ENCODE results near the gene MACROD2. TPM values are rescaled to one million over a fixed set of nuclear protein-coding genes. Genes with fewer than 3 reads are reported as not detected.

Gene MACROD2
- total and polyA plus RNA-seq, 9 donors, result 2.0 to 4.9 (median 3.1) TPM

DNA sequence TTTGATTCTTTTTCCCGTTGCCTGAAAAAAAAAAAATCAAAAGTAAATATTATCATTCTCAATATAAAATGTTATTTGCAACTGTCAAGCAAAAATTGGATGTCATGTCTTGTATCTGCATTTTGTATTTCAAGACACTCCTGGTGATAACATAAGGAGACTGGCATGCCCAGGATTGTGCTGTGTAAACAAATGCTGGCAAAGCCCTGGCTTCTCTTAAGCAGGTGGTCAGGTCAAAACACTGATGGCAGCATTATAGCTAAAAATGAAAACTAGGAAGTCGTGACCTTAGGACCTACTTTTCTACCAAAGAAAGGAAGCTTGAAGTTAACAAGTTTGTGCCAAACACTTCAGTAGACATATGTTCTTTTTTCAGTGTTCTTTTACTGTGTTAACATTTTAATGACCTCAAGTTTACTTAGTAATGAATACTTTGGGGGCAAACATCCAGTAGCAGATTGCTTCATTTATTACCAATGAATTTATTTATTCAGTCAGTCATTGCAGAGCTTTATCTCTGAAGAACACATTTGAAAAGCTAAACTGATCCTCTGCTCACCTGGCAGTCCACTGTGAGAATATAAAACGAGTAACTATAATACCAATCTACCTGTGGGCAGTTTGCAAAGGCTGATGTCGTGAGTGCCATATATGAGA lies 585.2 kb downstream of the MACROD2 start:
- Histone ChIP-seq H3K9me3 (replicated peaks; ENCODE audit: control insufficient read depth, low read depth, low read length) (no peaks in the 10 kb centered on the region), H3K4me3 (ENCODE audit: low read length) (no peak overlapping the region), H3K4me1 (ENCODE audit: control insufficient read depth, insufficient read depth, low read length) (no peaks in the 10 kb centered on the region), H3K27ac (ENCODE audit: low read length) (no peak overlapping the region), H3K36me3 (ENCODE audit: control insufficient read depth, insufficient read depth, low read length) (no peaks in the 10 kb centered on the region), H3K27me3 (ENCODE audit: control insufficient read depth, insufficient read depth, low read length) (no peaks in the 10 kb centered on the region)
- WGBS (ENCODE audit: insufficient coverage), result 80% methylated on average over 1 of the region's 4 CpGs
- no peak for DNase-seq

DNA sequence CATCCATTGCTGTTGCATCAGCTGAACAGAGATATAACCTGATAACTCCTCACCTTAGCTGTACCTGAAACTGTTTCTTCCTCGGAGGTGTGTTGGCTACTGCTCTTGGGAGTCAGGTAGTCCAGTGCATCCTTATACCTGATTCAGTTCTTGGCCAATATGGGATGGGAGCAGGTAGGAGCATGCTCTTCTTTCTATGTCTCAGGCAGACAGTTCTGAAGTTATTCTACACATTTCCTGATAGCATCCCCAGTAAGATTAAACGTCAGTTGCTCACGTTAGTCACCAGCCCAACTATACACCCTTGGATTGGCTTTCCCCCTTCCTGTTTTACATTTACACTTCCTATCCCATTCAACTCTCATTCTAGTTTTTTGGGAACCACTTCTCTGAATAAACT lies 586.4 kb downstream of the MACROD2 start:
- DNase-seq, result no peak
- H3K4me1 ChIP-seq (ENCODE audit: control insufficient read depth, insufficient read depth, low read length), result no peaks in the 10 kb centered on the region
- H3K27me3 ChIP-seq (ENCODE audit: control insufficient read depth, insufficient read depth, low read length), result no peaks in the 10 kb centered on the region
- no peaks in the 10 kb centered on the region for H3K36me3 ChIP-seq (ENCODE audit: control insufficient read depth, insufficient read depth, low read length)
- no peaks in the 10 kb centered on the region for H3K9me3 ChIP-seq (replicated peaks; ENCODE audit: control insufficient read depth, low read depth, low read length)
- 77% methylated on average over 2 of the region's 3 CpGs for WGBS (ENCODE audit: insufficient coverage)
- no peak overlapping the region for H3K4me3 ChIP-seq (ENCODE audit: low read length)
- no peak overlapping the region for H3K27ac ChIP-seq (ENCODE audit: low read length)

DNA sequence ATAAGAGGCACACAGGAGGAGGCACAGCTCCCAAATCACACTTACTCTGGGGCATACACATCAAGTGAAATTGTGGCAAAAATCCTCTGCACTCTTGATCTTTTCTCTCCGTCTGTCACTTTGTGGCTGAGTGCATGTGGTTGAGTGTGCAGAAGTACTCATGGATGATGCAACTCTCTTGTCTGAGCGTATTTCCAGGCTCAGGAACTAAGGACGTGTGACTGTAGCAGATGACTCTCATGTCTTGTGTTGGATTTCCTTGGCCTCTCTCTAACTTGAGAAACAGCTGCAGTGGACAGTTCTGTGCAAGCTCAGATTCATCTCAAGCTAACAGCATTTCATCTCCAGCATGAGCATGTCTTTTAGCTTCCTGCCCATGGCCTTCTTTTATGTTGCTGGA lies 587.5 kb downstream of the MACROD2 start:
- Histone ChIP-seq H3K27ac (ENCODE audit: low read length) (no peak overlapping the region), H3K36me3 (ENCODE audit: control insufficient read depth, insufficient read depth, low read length) (no peaks in the 10 kb centered on the region), H3K4me1 (ENCODE audit: control insufficient read depth, insufficient read depth, low read length) (no peaks in the 10 kb centered on the region), H3K27me3 (ENCODE audit: control insufficient read depth, insufficient read depth, low read length) (no peaks in the 10 kb centered on the region), H3K4me3 (ENCODE audit: low read length) (no peak overlapping the region), H3K9me3 (replicated peaks; ENCODE audit: control insufficient read depth, low read depth, low read length) (no peaks in the 10 kb centered on the region)
- WGBS (ENCODE audit: insufficient coverage), result no CpG with 5 or more reads among the region's 3 CpGs
- peak; percentile 40 for DNase-seq

DNA sequence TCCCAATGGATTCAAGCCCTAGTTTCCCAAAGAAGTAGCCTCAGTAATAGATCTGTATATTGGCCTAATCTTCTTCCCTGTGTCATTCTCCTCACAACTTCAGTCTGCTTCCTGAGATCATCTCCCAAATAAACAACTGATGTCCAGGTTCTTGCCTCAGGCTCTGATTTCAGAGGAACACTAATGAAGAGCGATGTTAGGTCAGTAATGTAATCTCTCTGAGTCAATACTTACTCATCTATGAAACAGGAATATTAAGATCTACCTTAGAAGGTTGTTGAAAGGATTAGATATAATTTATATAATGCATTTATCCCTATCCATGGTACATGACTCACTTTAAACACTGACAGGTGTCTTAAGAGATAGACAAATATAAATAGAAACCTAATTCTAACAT lies 588.1 kb downstream of the MACROD2 start:
- H3K4me3 ChIP-seq (ENCODE audit: low read length), result no peak overlapping the region
- no peaks in the 10 kb centered on the region for H3K27me3 ChIP-seq (ENCODE audit: control insufficient read depth, insufficient read depth, low read length)
- no peak for DNase-seq
- no CpG with 5 or more reads among the region's 1 CpG for WGBS (ENCODE audit: insufficient coverage)
- no peaks in the 10 kb centered on the region for H3K4me1 ChIP-seq (ENCODE audit: control insufficient read depth, insufficient read depth, low read length)
- no peak overlapping the region for H3K27ac ChIP-seq (ENCODE audit: low read length)
- no peaks in the 10 kb centered on the region for H3K9me3 ChIP-seq (replicated peaks; ENCODE audit: control insufficient read depth, low read depth, low read length)
- H3K36me3 ChIP-seq (ENCODE audit: control insufficient read depth, insufficient read depth, low read length), result no peaks in the 10 kb centered on the region

DNA sequence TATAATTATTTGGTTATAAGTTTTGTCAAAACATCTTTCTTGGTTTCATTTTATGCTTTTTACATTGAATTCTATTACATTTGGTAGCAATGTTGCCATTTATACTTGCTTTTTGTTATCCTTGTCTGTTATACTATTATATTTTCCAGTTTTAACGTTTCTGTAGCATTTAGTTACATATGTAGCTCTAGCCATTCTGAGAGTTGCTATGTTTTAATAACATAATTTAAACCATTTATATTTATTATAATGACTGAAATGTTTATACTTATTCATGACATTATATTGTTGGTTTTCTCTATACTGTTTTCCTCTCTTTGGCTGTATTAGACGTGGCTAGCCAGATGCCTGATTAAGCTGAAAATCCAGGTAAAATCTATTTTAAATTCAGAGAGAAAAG lies 594.1 kb downstream of the MACROD2 start:
- no peaks in the 10 kb centered on the region for H3K4me1 ChIP-seq (ENCODE audit: control insufficient read depth, insufficient read depth, low read length)
- no CpG with 5 or more reads among the region's 2 CpGs for WGBS (ENCODE audit: insufficient coverage)
- H3K27me3 ChIP-seq (ENCODE audit: control insufficient read depth, insufficient read depth, low read length), result no peaks in the 10 kb centered on the region
- H3K4me3 ChIP-seq (ENCODE audit: low read length), result no peak overlapping the region
- no peaks in the 10 kb centered on the region for H3K36me3 ChIP-seq (ENCODE audit: control insufficient read depth, insufficient read depth, low read length)
- H3K27ac ChIP-seq (ENCODE audit: low read length), result no peak overlapping the region
- no peaks in the 10 kb centered on the region for H3K9me3 ChIP-seq (replicated peaks; ENCODE audit: control insufficient read depth, low read depth, low read length)
- no peak for DNase-seq

DNA sequence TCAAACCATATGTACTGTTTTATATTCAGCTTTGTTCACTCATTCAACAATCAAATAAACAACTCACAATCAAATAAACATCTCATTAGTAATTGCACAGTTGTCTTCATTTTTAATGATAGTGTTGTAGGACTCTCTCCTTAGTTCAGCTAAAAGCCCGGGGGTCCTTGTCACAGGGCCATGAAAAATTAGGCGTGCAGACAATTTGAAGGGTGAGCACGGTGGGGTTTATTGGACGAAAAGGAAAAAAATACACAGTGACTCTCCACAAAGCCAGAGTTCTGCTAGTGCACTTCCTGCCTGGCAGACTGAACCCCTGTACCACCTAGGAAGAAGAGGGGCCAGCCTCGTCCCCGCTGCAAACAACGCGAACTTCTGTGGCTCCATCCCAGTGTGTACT lies 599.7 kb downstream of the MACROD2 start:
- no peaks in the 10 kb centered on the region for H3K4me1 ChIP-seq (ENCODE audit: control insufficient read depth, insufficient read depth, low read length)
- H3K9me3 ChIP-seq (replicated peaks; ENCODE audit: control insufficient read depth, low read depth, low read length), result no peaks in the 10 kb centered on the region
- 60% methylated on average over 6 of the region's 8 CpGs for WGBS (ENCODE audit: insufficient coverage)
- H3K4me3 ChIP-seq (ENCODE audit: low read length), result no peak overlapping the region
- no peaks in the 10 kb centered on the region for H3K36me3 ChIP-seq (ENCODE audit: control insufficient read depth, insufficient read depth, low read length)
- no peak overlapping the region for H3K27ac ChIP-seq (ENCODE audit: low read length)
- no peak for DNase-seq
- H3K27me3 ChIP-seq (ENCODE audit: control insufficient read depth, insufficient read depth, low read length), result no peaks in the 10 kb centered on the region

DNA sequence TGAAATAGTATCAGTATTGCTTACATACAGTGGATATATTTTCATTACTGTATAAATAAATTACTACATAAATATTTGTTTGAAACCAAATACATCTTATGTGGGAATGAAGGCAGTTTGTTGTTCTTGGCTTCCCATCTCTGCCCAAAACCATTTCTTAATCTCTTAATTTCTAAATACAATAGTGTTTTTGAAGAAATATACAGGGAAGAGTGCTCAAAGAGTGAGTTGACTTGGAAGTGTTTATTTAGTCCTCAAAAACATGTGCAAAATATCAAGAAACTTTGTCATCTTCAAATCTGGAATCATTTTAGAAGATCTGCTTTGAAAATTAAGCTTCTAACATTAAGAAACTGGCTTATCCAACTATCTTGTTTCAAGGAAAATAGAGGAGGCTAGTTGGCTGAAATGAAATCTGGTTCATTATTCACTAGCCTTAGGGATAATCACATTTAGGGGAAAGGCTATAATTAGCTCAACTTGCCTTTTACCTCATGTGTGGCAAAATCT lies 601.9 kb downstream of the MACROD2 start:
- Histone ChIP-seq H3K4me3 (ENCODE audit: low read length) (no peak overlapping the region), H3K27ac (ENCODE audit: low read length) (no peak overlapping the region), H3K36me3 (ENCODE audit: control insufficient read depth, insufficient read depth, low read length) (no peaks in the 10 kb centered on the region), H3K4me1 (ENCODE audit: control insufficient read depth, insufficient read depth, low read length) (no peaks in the 10 kb centered on the region), H3K9me3 (replicated peaks; ENCODE audit: control insufficient read depth, low read depth, low read length) (no peaks in the 10 kb centered on the region), H3K27me3 (ENCODE audit: control insufficient read depth, insufficient read depth, low read length) (no peaks in the 10 kb centered on the region)
- DNase-seq, result no peak

DNA sequence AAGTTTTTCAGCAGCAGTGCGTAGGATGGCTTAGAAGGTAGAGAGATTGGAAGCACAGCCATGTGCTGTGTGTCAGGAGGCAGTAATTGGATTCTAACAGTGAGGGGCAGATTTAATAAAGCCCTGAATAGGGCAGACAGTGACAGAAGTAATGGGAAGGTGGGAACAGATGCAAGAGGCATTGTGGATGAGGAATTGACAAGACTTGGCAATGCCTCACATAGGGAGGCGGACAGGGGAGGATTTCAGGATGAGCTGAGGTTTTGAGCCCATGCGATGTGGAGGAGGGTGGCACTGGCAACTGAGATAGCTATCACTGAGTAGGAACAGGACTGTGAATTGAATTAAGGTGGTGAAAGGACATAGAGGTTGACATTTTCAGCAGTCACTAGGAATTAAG lies 604.3 kb downstream of the MACROD2 start:
- no peaks in the 10 kb centered on the region for H3K9me3 ChIP-seq (replicated peaks; ENCODE audit: control insufficient read depth, low read depth, low read length)
- H3K27me3 ChIP-seq (ENCODE audit: control insufficient read depth, insufficient read depth, low read length), result no peaks in the 10 kb centered on the region
- H3K4me1 ChIP-seq (ENCODE audit: control insufficient read depth, insufficient read depth, low read length), result no peaks in the 10 kb centered on the region
- H3K36me3 ChIP-seq (ENCODE audit: control insufficient read depth, insufficient read depth, low read length), result no peaks in the 10 kb centered on the region
- no peak overlapping the region for H3K4me3 ChIP-seq (ENCODE audit: low read length)
- no peak overlapping the region for H3K27ac ChIP-seq (ENCODE audit: low read length)
- 92% methylated on average over 3 of the region's 3 CpGs for WGBS (ENCODE audit: insufficient coverage)
- DNase-seq, result no peak

DNA sequence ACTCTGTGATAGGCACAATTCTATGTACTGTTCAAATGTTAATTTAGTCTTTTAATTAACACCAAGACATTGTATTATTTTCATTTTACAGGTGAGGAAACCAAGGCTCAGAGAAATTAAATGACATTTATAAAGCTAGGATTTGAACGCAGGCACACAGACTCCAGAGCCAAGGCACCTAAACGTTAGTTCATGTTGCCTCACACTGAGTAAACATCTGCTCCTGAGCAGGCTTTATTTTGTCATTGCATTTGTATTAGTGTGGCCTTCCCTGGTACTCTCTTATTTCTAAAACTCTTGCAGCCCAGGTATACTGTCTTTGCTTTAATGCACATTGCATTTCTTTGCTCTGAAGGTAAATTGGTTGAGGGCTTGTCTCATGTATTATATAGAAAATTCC lies 605.2 kb downstream of the MACROD2 start:
- no peak overlapping the region for H3K4me3 ChIP-seq (ENCODE audit: low read length)
- H3K4me1 ChIP-seq (ENCODE audit: control insufficient read depth, insufficient read depth, low read length), result no peaks in the 10 kb centered on the region
- no peaks in the 10 kb centered on the region for H3K9me3 ChIP-seq (replicated peaks; ENCODE audit: control insufficient read depth, low read depth, low read length)
- H3K27ac ChIP-seq (ENCODE audit: low read length), result no peak overlapping the region
- H3K27me3 ChIP-seq (ENCODE audit: control insufficient read depth, insufficient read depth, low read length), result no peaks in the 10 kb centered on the region
- no peak for DNase-seq
- no peaks in the 10 kb centered on the region for H3K36me3 ChIP-seq (ENCODE audit: control insufficient read depth, insufficient read depth, low read length)
- WGBS (ENCODE audit: insufficient coverage), result no CpG with 5 or more reads among the region's 2 CpGs

DNA sequence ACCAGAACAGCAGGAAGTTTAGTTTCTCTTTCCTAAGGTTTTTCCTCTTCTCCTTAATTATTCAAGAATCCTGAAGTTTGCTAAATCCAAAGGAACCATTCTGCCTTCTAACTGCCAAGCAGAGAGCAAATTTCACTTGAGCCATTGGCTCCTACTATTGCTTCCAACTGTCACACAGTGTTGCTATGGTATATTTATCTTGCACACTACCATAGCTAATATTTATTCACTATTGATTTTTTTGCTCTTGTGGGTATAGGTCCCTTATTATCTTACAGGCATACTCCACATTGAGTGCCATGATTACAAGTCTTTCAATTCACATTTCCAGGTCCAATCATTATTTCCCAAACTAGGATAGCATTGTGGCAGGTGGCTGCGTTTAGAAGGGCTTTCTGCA lies 608.8 kb downstream of the MACROD2 start:
- no peak for DNase-seq
- Histone ChIP-seq H3K4me1 (ENCODE audit: control insufficient read depth, insufficient read depth, low read length) (no peaks in the 10 kb centered on the region), H3K27me3 (ENCODE audit: control insufficient read depth, insufficient read depth, low read length) (no peaks in the 10 kb centered on the region), H3K4me3 (ENCODE audit: low read length) (no peak overlapping the region), H3K9me3 (replicated peaks; ENCODE audit: control insufficient read depth, low read depth, low read length) (no peaks in the 10 kb centered on the region), H3K27ac (ENCODE audit: low read length) (no peak overlapping the region), H3K36me3 (ENCODE audit: control insufficient read depth, insufficient read depth, low read length) (no peaks in the 10 kb centered on the region)
- 100% methylated on average over 1 of the region's 1 CpG for WGBS (ENCODE audit: insufficient coverage)
